H9 (cell line): ENCODE measurements around the gene GLT1D1. TPM values are rescaled to one million over a fixed set of nuclear protein-coding genes. Genes with fewer than 3 reads are reported as not detected.

Experiments used
- DNase-seq: peaks from one replicate; pipeline ENCODE4 v3.0.0-alpha.2; 2017
- H2AFZ ChIP-seq: one replicate; pipeline ENCODE4 v1.6.1; 2013; ENCODE audit warnings: mild to moderate bottlenecking, low read length, control low read depth, moderate library complexity
- H2AK5ac ChIP-seq: 2 replicates; pipeline ENCODE4 v1.6.1; 2013; ENCODE audit warnings: low read length, control low read depth, mixed read lengths; ENCODE audit not compliant: insufficient read length
- H2BK120ac ChIP-seq: one replicate; pipeline ENCODE4 v1.6.1; 2013; ENCODE audit warnings: low read depth, mild to moderate bottlenecking, low read length, control low read depth, inconsistent platforms; ENCODE audit not compliant: poor library complexity, severe bottlenecking
- H2BK12ac ChIP-seq: 2 replicates; pipeline ENCODE4 v1.6.1; 2013; ENCODE audit warnings: low read length, control low read depth, mixed read lengths, low read depth; ENCODE audit not compliant: insufficient read length
- H2BK15ac ChIP-seq: 2 replicates; pipeline ENCODE4 v1.6.1; 2013; ENCODE audit warnings: low read depth, low read length, control low read depth
- H2BK20ac ChIP-seq: one replicate; pipeline ENCODE4 v1.6.1; 2013; ENCODE audit warnings: low read depth, mild to moderate bottlenecking, low read length, control low read depth, inconsistent platforms; ENCODE audit not compliant: poor library complexity, severe bottlenecking
- H2BK5ac ChIP-seq: 2 replicates; pipeline ENCODE4 v1.6.1; 2013; ENCODE audit warnings: low read length, control low read depth, mixed read lengths; ENCODE audit not compliant: insufficient read length
- H3K14ac ChIP-seq: 2 replicates; pipeline ENCODE4 v1.6.1; 2013; ENCODE audit warnings: low read length, control low read depth; ENCODE audit not compliant: insufficient read depth
- H3K18ac ChIP-seq: 2 replicates; pipeline ENCODE4 v1.6.1; 2013; ENCODE audit warnings: low read depth, mild to moderate bottlenecking, mixed read lengths, low read length, control low read depth; ENCODE audit not compliant: insufficient read length
- H3K23ac ChIP-seq: 2 replicates; pipeline ENCODE4 v1.6.1; 2013; ENCODE audit warnings: low read length, control low read depth, mixed read lengths, low read depth; ENCODE audit not compliant: insufficient read length
- H3K23me2 ChIP-seq: 2 replicates; pipeline ENCODE4 v1.6.1; 2013; ENCODE audit warnings: low read depth, mild to moderate bottlenecking, mixed read lengths, low read length, control low read depth; ENCODE audit not compliant: insufficient read length, poor library complexity, severe bottlenecking
- H3K27ac ChIP-seq: 2 replicates; pipeline ENCODE4 v1.5.1; 2013; ENCODE audit warnings: low read length, control low read depth, mixed read lengths, low read depth; ENCODE audit not compliant: insufficient read length
- H3K27me3 ChIP-seq: 2 replicates; pipeline ENCODE4 v1.6.1; 2013; ENCODE audit warnings: low read length, control low read depth, inconsistent platforms; ENCODE audit not compliant: insufficient read depth
- H3K4ac ChIP-seq: 2 replicates; pipeline ENCODE4 v1.6.1; 2013; ENCODE audit warnings: low read depth, mild to moderate bottlenecking, control low read depth, inconsistent platforms, low read length, moderate library complexity
- H3K4me1 ChIP-seq: 2 replicates; pipeline ENCODE4 v1.6.1; 2013; ENCODE audit warnings: low read length, control low read depth, inconsistent platforms; ENCODE audit not compliant: insufficient read depth
- H3K4me2 ChIP-seq: 2 replicates; pipeline ENCODE4 v1.6.1; 2013; ENCODE audit warnings: low read length, control low read depth, mixed read lengths; ENCODE audit not compliant: insufficient read length, insufficient read depth
- H3K56ac ChIP-seq: 2 replicates; pipeline ENCODE4 v1.6.1; 2013; ENCODE audit warnings: low read depth, mild to moderate bottlenecking, mixed read lengths, low read length, control low read depth; ENCODE audit not compliant: insufficient read length
- H3K79me1 ChIP-seq: 2 replicates; pipeline ENCODE4 v1.6.1; 2013; ENCODE audit warnings: low read depth, mild to moderate bottlenecking, moderate library complexity, low read length, control low read depth, inconsistent platforms; ENCODE audit not compliant: insufficient read depth, poor library complexity, severe bottlenecking
- H3K79me2 ChIP-seq: 2 replicates; pipeline ENCODE4 v1.6.1; 2013; ENCODE audit warnings: low read length, control low read depth, inconsistent platforms; ENCODE audit not compliant: insufficient read depth
- H3K9ac ChIP-seq: 2 replicates; pipeline ENCODE4 v1.6.1; 2013; ENCODE audit warnings: low read length, control low read depth, mixed read lengths; ENCODE audit not compliant: insufficient read length; ENCODE audit errors: extremely low read depth
- H3K9me3 ChIP-seq: one replicate; pipeline ENCODE4 v1.6.1; 2013; ENCODE audit warnings: low read depth, low read length, inconsistent platforms; ENCODE audit not compliant: control insufficient read depth
- H3T11ph ChIP-seq: one replicate; pipeline ENCODE4 v1.6.1; 2013; ENCODE audit warnings: mild to moderate bottlenecking, low read length, control low read depth, inconsistent platforms
- H4K20me1 ChIP-seq: one replicate; pipeline ENCODE4 v1.6.1; 2013; ENCODE audit not compliant: control insufficient read depth, insufficient read length, insufficient read depth
- H4K5ac ChIP-seq: 2 replicates; pipeline ENCODE4 v1.6.1; 2013; ENCODE audit warnings: low read depth, mild to moderate bottlenecking, mixed read lengths, low read length, control low read depth; ENCODE audit not compliant: insufficient read length
- H4K8ac ChIP-seq: replicated peaks from 2 replicates; pipeline ENCODE4 v1.6.1; 2013; ENCODE audit warnings: low read length, control low read depth, mixed read lengths, low read depth; ENCODE audit not compliant: insufficient read length
- H4K91ac ChIP-seq: 2 replicates; pipeline ENCODE4 v1.6.1; 2013; ENCODE audit warnings: low read depth, mild to moderate bottlenecking, moderate library complexity, mixed read lengths, low read length, control low read depth; ENCODE audit not compliant: insufficient read length
- H3K27ac Mint-ChIP-seq, 3 experiments: 2 replicates in 2 of 3; 3 replicates in 1 of 3; pipeline ENCODE4 v1.8.0; 2020 to 2021; ENCODE audit warnings: mixed read lengths in 3 of 3, mild to moderate bottlenecking in 1 of 3, moderate library complexity in 1 of 3
- H3K27me3 Mint-ChIP-seq: 2 replicates; pipeline ENCODE4 v1.8.0; 2021; ENCODE audit warnings: low read depth, mild to moderate bottlenecking, moderate library complexity, mixed read lengths
- H3K36me3 Mint-ChIP-seq, 3 experiments: 2 replicates in 2 of 3; 3 replicates in 1 of 3; pipeline ENCODE4 v1.8.0; 2020 to 2021; ENCODE audit warnings: low read depth in 3 of 3, mixed read lengths in 3 of 3; ENCODE audit not compliant: insufficient read depth in 1 of 3
- H3K4me1 Mint-ChIP-seq, 2 experiments: 2 replicates each; pipeline ENCODE4 v1.8.0; 2020; ENCODE audit warnings: mixed read lengths in 2 of 2
- H3K4me3 Mint-ChIP-seq, 2 experiments: 2 replicates in 1 of 2; 3 replicates in 1 of 2; pipeline ENCODE4 v1.8.0; 2020 to 2021; ENCODE audit warnings: mild to moderate bottlenecking in 2 of 2, mixed read lengths in 2 of 2, moderate library complexity in 1 of 2
- H3K9me3 Mint-ChIP-seq, 2 experiments: 2 replicates in 1 of 2; 3 replicates in 1 of 2; pipeline ENCODE4 v1.8.0; 2020; ENCODE audit warnings: mild to moderate bottlenecking in 2 of 2, mixed read lengths in 2 of 2, moderate library complexity in 1 of 2
- WGBS: extraction: QIAGEN DNeasy Blood & Tissue Kit; methylation state at CpG from one replicate; pipeline ENCODE4 v1.1.7; 2013; ENCODE audit warnings: missing lambda C conversion rate, low lambda C conversion rate, mixed read lengths; ENCODE audit not compliant: insufficient read length; ENCODE audit errors: extremely low coverage; 5-methylcytosine and 5-hydroxymethylcytosine counted together
- total RNA-seq: library from RNA; stranded (reverse); gene quantifications from 2 replicates; pipeline ENCODE4 v1.2.1, GENCODE V29; 2021
- TF ChIP-seq, protein P1 (sequence below): fragments of 200-600 bp; sonication (generic); conservative IDR thresholded peaks from 3 replicates; pipeline ENCODE4 v1.8.0; 2021; ENCODE audit warnings: antibody characterized with exemption, mild to moderate bottlenecking

Gene GLT1D1
- total RNA-seq, 1 experiment from 2014 or later = 7.0 TPM

DNA sequence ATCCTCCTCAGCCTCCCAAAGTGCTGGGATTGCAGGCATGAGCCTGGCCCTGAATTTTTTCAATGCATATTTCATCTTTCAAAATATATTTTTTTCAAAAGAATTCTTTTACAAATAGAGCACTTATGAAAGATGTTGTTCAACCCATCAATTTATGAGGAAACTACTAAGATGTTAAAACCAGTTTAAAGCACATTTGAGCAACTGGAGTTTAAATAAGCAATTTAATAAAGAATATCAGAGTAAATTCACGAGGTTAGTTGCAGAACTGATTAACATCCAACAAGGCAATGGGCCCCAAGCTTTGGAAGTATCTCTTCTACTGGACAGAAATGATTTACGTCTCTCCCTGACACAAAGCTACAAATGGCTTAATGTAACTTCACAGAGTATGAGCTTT lies 23.3 kb downstream of the GLT1D1 start:
- peaks cover 32 to 33% of the 10 kb centered on the region in 2 experiments for H3K9me3 Mint-ChIP-seq
- WGBS = no CpG with 5 or more reads among the region's 2 CpGs

More for the DNA sequence above, 23.3 kb downstream of the GLT1D1 start:
- Histone ChIP-seq H3K14ac (no peak overlapping the region), H2BK12ac (no peak overlapping the region), H3K23ac (no peak overlapping the region), H2BK15ac (no peak overlapping the region), H3K4me2 (no peak overlapping the region), H3K9me3 (peaks cover 20% of the 10 kb centered on the region), H3K56ac (no peak overlapping the region), H4K91ac (no peak overlapping the region), H3K27me3 (no peaks in the 10 kb centered on the region), H3K79me2 (no peaks in the 10 kb centered on the region), H3K27ac (no peak overlapping the region), H3K9ac (no peak overlapping the region), H4K5ac (no peak overlapping the region), H3K4me1 (no peaks in the 10 kb centered on the region), H3K18ac (no peak overlapping the region), H2BK5ac (no peak overlapping the region), H2BK20ac (no peak overlapping the region), H2AFZ (no peak overlapping the region), H4K8ac (no peak overlapping the region), H3K23me2 (no peaks in the 10 kb centered on the region), H2AK5ac (no peak overlapping the region), H3K79me1 (no peaks in the 10 kb centered on the region), H2BK120ac (no peak overlapping the region), H4K20me1 (no peaks in the 10 kb centered on the region), H3T11ph (no peak overlapping the region), H3K4ac (no peak overlapping the region)
- H3K27ac Mint-ChIP-seq = no peak overlapping the region
- H3K4me3 Mint-ChIP-seq = no peak overlapping the region
- no peaks in the 10 kb centered on the region for H3K4me1 Mint-ChIP-seq
- peaks cover 26 to 34% (median 31%) of the 10 kb centered on the region in 3 experiments for H3K36me3 Mint-ChIP-seq
- peaks cover 2% of the 10 kb centered on the region; the same call in 1 of the 2 replicates for H3K27me3 Mint-ChIP-seq
- no peak for DNase-seq
- TF ChIP-seq, protein P1, sequence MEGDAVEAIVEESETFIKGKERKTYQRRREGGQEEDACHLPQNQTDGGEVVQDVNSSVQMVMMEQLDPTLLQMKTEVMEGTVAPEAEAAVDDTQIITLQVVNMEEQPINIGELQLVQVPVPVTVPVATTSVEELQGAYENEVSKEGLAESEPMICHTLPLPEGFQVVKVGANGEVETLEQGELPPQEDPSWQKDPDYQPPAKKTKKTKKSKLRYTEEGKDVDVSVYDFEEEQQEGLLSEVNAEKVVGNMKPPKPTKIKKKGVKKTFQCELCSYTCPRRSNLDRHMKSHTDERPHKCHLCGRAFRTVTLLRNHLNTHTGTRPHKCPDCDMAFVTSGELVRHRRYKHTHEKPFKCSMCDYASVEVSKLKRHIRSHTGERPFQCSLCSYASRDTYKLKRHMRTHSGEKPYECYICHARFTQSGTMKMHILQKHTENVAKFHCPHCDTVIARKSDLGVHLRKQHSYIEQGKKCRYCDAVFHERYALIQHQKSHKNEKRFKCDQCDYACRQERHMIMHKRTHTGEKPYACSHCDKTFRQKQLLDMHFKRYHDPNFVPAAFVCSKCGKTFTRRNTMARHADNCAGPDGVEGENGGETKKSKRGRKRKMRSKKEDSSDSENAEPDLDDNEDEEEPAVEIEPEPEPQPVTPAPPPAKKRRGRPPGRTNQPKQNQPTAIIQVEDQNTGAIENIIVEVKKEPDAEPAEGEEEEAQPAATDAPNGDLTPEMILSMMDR = no peak
